H9 (cell line): ENCODE measurements around the gene MBLAC1. TPM values are rescaled to one million over a fixed set of nuclear protein-coding genes. Genes with fewer than 3 reads are reported as not detected.

ENCODE experiments used
- DNase-seq: peaks from one replicate; pipeline ENCODE4 v3.0.0-alpha.2; 2017
- H2AFZ ChIP-seq: one replicate; pipeline ENCODE4 v1.6.1; 2013; ENCODE audit warnings: mild to moderate bottlenecking, low read length, control low read depth, moderate library complexity
- H2AK5ac ChIP-seq: 2 replicates; pipeline ENCODE4 v1.6.1; 2013; ENCODE audit warnings: low read length, control low read depth, mixed read lengths; ENCODE audit not compliant: insufficient read length
- H2BK120ac ChIP-seq: one replicate; pipeline ENCODE4 v1.6.1; 2013; ENCODE audit warnings: low read depth, mild to moderate bottlenecking, low read length, control low read depth, inconsistent platforms; ENCODE audit not compliant: poor library complexity, severe bottlenecking
- H2BK12ac ChIP-seq: 2 replicates; pipeline ENCODE4 v1.6.1; 2013; ENCODE audit warnings: low read length, control low read depth, mixed read lengths, low read depth; ENCODE audit not compliant: insufficient read length
- H2BK15ac ChIP-seq: 2 replicates; pipeline ENCODE4 v1.6.1; 2013; ENCODE audit warnings: low read depth, low read length, control low read depth
- H2BK20ac ChIP-seq: one replicate; pipeline ENCODE4 v1.6.1; 2013; ENCODE audit warnings: low read depth, mild to moderate bottlenecking, low read length, control low read depth, inconsistent platforms; ENCODE audit not compliant: poor library complexity, severe bottlenecking
- H2BK5ac ChIP-seq: 2 replicates; pipeline ENCODE4 v1.6.1; 2013; ENCODE audit warnings: low read length, control low read depth, mixed read lengths; ENCODE audit not compliant: insufficient read length
- H3K14ac ChIP-seq: 2 replicates; pipeline ENCODE4 v1.6.1; 2013; ENCODE audit warnings: low read length, control low read depth; ENCODE audit not compliant: insufficient read depth
- H3K18ac ChIP-seq: 2 replicates; pipeline ENCODE4 v1.6.1; 2013; ENCODE audit warnings: low read depth, mild to moderate bottlenecking, mixed read lengths, low read length, control low read depth; ENCODE audit not compliant: insufficient read length
- H3K23ac ChIP-seq: 2 replicates; pipeline ENCODE4 v1.6.1; 2013; ENCODE audit warnings: low read length, control low read depth, mixed read lengths, low read depth; ENCODE audit not compliant: insufficient read length
- H3K23me2 ChIP-seq: 2 replicates; pipeline ENCODE4 v1.6.1; 2013; ENCODE audit warnings: low read depth, mild to moderate bottlenecking, mixed read lengths, low read length, control low read depth; ENCODE audit not compliant: insufficient read length, poor library complexity, severe bottlenecking
- H3K27ac ChIP-seq: 2 replicates; pipeline ENCODE4 v1.5.1; 2013; ENCODE audit warnings: low read length, control low read depth, mixed read lengths, low read depth; ENCODE audit not compliant: insufficient read length
- H3K27me3 ChIP-seq: 2 replicates; pipeline ENCODE4 v1.6.1; 2013; ENCODE audit warnings: low read length, control low read depth, inconsistent platforms; ENCODE audit not compliant: insufficient read depth
- H3K4ac ChIP-seq: 2 replicates; pipeline ENCODE4 v1.6.1; 2013; ENCODE audit warnings: low read depth, mild to moderate bottlenecking, control low read depth, inconsistent platforms, low read length, moderate library complexity
- H3K4me1 ChIP-seq: 2 replicates; pipeline ENCODE4 v1.6.1; 2013; ENCODE audit warnings: low read length, control low read depth, inconsistent platforms; ENCODE audit not compliant: insufficient read depth
- H3K4me2 ChIP-seq: 2 replicates; pipeline ENCODE4 v1.6.1; 2013; ENCODE audit warnings: low read length, control low read depth, mixed read lengths; ENCODE audit not compliant: insufficient read length, insufficient read depth
- H3K56ac ChIP-seq: 2 replicates; pipeline ENCODE4 v1.6.1; 2013; ENCODE audit warnings: low read depth, mild to moderate bottlenecking, mixed read lengths, low read length, control low read depth; ENCODE audit not compliant: insufficient read length
- H3K79me1 ChIP-seq: 2 replicates; pipeline ENCODE4 v1.6.1; 2013; ENCODE audit warnings: low read depth, mild to moderate bottlenecking, moderate library complexity, low read length, control low read depth, inconsistent platforms; ENCODE audit not compliant: insufficient read depth, poor library complexity, severe bottlenecking
- H3K79me2 ChIP-seq: 2 replicates; pipeline ENCODE4 v1.6.1; 2013; ENCODE audit warnings: low read length, control low read depth, inconsistent platforms; ENCODE audit not compliant: insufficient read depth
- H3K9ac ChIP-seq: 2 replicates; pipeline ENCODE4 v1.6.1; 2013; ENCODE audit warnings: low read length, control low read depth, mixed read lengths; ENCODE audit not compliant: insufficient read length; ENCODE audit errors: extremely low read depth
- H3K9me3 ChIP-seq: one replicate; pipeline ENCODE4 v1.6.1; 2013; ENCODE audit warnings: low read depth, low read length, inconsistent platforms; ENCODE audit not compliant: control insufficient read depth
- H3T11ph ChIP-seq: one replicate; pipeline ENCODE4 v1.6.1; 2013; ENCODE audit warnings: mild to moderate bottlenecking, low read length, control low read depth, inconsistent platforms
- H4K20me1 ChIP-seq: one replicate; pipeline ENCODE4 v1.6.1; 2013; ENCODE audit not compliant: control insufficient read depth, insufficient read length, insufficient read depth
- H4K5ac ChIP-seq: 2 replicates; pipeline ENCODE4 v1.6.1; 2013; ENCODE audit warnings: low read depth, mild to moderate bottlenecking, mixed read lengths, low read length, control low read depth; ENCODE audit not compliant: insufficient read length
- H4K8ac ChIP-seq: replicated peaks from 2 replicates; pipeline ENCODE4 v1.6.1; 2013; ENCODE audit warnings: low read length, control low read depth, mixed read lengths, low read depth; ENCODE audit not compliant: insufficient read length
- H4K91ac ChIP-seq: 2 replicates; pipeline ENCODE4 v1.6.1; 2013; ENCODE audit warnings: low read depth, mild to moderate bottlenecking, moderate library complexity, mixed read lengths, low read length, control low read depth; ENCODE audit not compliant: insufficient read length
- H3K27ac Mint-ChIP-seq, 3 experiments: 2 replicates in 2 of 3; 3 replicates in 1 of 3; pipeline ENCODE4 v1.8.0; 2020 to 2021; ENCODE audit warnings: mixed read lengths in 3 of 3, mild to moderate bottlenecking in 1 of 3, moderate library complexity in 1 of 3
- H3K27me3 Mint-ChIP-seq: 2 replicates; pipeline ENCODE4 v1.8.0; 2021; ENCODE audit warnings: low read depth, mild to moderate bottlenecking, moderate library complexity, mixed read lengths
- H3K36me3 Mint-ChIP-seq, 3 experiments: 2 replicates in 2 of 3; 3 replicates in 1 of 3; pipeline ENCODE4 v1.8.0; 2020 to 2021; ENCODE audit warnings: low read depth in 3 of 3, mixed read lengths in 3 of 3; ENCODE audit not compliant: insufficient read depth in 1 of 3
- H3K4me1 Mint-ChIP-seq, 2 experiments: 2 replicates each; pipeline ENCODE4 v1.8.0; 2020; ENCODE audit warnings: mixed read lengths in 2 of 2
- H3K4me3 Mint-ChIP-seq, 2 experiments: 2 replicates in 1 of 2; 3 replicates in 1 of 2; pipeline ENCODE4 v1.8.0; 2020 to 2021; ENCODE audit warnings: mild to moderate bottlenecking in 2 of 2, mixed read lengths in 2 of 2, moderate library complexity in 1 of 2
- H3K9me3 Mint-ChIP-seq, 2 experiments: 2 replicates in 1 of 2; 3 replicates in 1 of 2; pipeline ENCODE4 v1.8.0; 2020; ENCODE audit warnings: mild to moderate bottlenecking in 2 of 2, mixed read lengths in 2 of 2, moderate library complexity in 1 of 2
- WGBS: extraction: QIAGEN DNeasy Blood & Tissue Kit; methylation state at CpG from one replicate; pipeline ENCODE4 v1.1.7; 2013; ENCODE audit warnings: missing lambda C conversion rate, low lambda C conversion rate, mixed read lengths; ENCODE audit not compliant: insufficient read length; ENCODE audit errors: extremely low coverage; 5-methylcytosine and 5-hydroxymethylcytosine counted together
- total RNA-seq: library from RNA; stranded (reverse); gene quantifications from 2 replicates; pipeline ENCODE4 v1.2.1, GENCODE V29; 2021
- TF ChIP-seq, protein P1 (sequence below): fragments of 200-600 bp; sonication (generic); conservative IDR thresholded peaks from 3 replicates; pipeline ENCODE4 v1.8.0; 2021; ENCODE audit warnings: antibody characterized with exemption, mild to moderate bottlenecking

The MBLAC1 gene
- total RNA-seq, 1 experiment from 2014 or later = 1.9 TPM

DNA sequence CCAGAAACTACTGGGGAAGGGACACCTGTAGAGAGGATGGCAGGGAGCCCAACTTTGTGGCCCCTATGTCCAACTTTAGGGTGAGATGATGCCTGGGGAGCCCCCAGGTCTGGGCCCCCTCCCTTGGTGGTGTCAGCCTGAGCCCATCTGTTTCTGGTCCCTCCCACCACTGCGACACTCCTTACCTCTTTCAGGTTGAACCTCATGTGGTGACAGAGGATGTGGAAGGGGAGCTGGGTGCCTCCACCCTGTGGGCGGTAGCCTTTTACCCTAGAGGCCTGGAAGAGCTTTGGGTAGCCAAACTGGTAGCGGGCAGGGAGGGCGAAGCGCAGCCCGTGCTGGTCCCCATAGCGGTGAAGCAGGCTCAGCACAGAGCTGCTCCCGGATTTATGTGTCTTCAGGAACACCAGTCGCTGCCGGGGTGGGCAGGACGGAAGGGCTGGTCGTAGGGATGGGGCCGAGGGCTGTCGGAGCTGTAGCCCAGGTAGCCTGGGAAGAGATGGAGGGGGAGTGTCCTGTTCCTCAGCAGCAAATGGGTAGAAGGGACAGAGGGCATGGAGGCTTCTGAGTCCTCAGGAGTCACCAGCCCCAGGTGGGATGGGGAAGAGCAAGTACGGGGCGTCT lies 39.7 kb downstream of the MBLAC1 start:
- H2AFZ ChIP-seq = no peak overlapping the region
- Mint-ChIP-seq H3K4me1 (peaks cover 43 to 55% of the 10 kb centered on the region in 2 experiments), H3K27me3 (peaks cover 30% of the 10 kb centered on the region), H3K9me3 (no peaks in the 10 kb centered on the region; a peak in 1 of 5 replicates), H3K36me3 (peaks cover 3 to 11% (median 4%) of the 10 kb centered on the region in 3 experiments; a peak in 3 of 7 replicates), H3K27ac (no peak overlapping the region; a peak in 1 of 7 replicates), H3K4me3 (peak overlapping the region in 1 of 2 experiments; percentile 53; a peak in 1 of 5 replicates)
- no peaks in the 10 kb centered on the region; the same call in 1 of the 2 replicates for H3K27me3 ChIP-seq
- H2BK15ac ChIP-seq = no peak overlapping the region
- no peak overlapping the region for H2BK120ac ChIP-seq
- no peak for DNase-seq
- H3K9me3 ChIP-seq = no peaks in the 10 kb centered on the region
- H3K79me2 ChIP-seq = no peaks in the 10 kb centered on the region
- H4K5ac ChIP-seq = no peak overlapping the region
- H3K9ac ChIP-seq = no peak overlapping the region
- no peak overlapping the region for H3K18ac ChIP-seq
- H3K14ac ChIP-seq = no peak overlapping the region; the same call in 1 of the 2 replicates
- H4K8ac ChIP-seq = no peak overlapping the region
- H4K20me1 ChIP-seq = no peaks in the 10 kb centered on the region
- peaks cover 11% of the 10 kb centered on the region for H3K23me2 ChIP-seq
- H2BK12ac ChIP-seq = no peak overlapping the region
- no peak overlapping the region for H3K56ac ChIP-seq
- H3K4ac ChIP-seq = no peak overlapping the region
- no peak overlapping the region for H2BK5ac ChIP-seq
- no peak overlapping the region for H4K91ac ChIP-seq
- TF ChIP-seq, protein P1, sequence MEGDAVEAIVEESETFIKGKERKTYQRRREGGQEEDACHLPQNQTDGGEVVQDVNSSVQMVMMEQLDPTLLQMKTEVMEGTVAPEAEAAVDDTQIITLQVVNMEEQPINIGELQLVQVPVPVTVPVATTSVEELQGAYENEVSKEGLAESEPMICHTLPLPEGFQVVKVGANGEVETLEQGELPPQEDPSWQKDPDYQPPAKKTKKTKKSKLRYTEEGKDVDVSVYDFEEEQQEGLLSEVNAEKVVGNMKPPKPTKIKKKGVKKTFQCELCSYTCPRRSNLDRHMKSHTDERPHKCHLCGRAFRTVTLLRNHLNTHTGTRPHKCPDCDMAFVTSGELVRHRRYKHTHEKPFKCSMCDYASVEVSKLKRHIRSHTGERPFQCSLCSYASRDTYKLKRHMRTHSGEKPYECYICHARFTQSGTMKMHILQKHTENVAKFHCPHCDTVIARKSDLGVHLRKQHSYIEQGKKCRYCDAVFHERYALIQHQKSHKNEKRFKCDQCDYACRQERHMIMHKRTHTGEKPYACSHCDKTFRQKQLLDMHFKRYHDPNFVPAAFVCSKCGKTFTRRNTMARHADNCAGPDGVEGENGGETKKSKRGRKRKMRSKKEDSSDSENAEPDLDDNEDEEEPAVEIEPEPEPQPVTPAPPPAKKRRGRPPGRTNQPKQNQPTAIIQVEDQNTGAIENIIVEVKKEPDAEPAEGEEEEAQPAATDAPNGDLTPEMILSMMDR = no peak
- no peak overlapping the region for H2AK5ac ChIP-seq
- H2BK20ac ChIP-seq = no peak overlapping the region
- H3T11ph ChIP-seq = no peak overlapping the region
- H3K4me1 ChIP-seq = peaks cover 10% of the 10 kb centered on the region
- H3K23ac ChIP-seq = no peak overlapping the region
- no peak overlapping the region for H3K27ac ChIP-seq
- no peak overlapping the region for H3K4me2 ChIP-seq
- H3K79me1 ChIP-seq = no peaks in the 10 kb centered on the region
- WGBS = no CpG with 5 or more reads among the region's 16 CpGs
